Measurements from ENCODE around the gene CWC25. TPM values are rescaled to one million over a fixed set of nuclear protein-coding genes. Genes with fewer than 3 reads are reported as not detected.

The CWC25 gene
- total RNA-seq, 4 donors from 2014 or later: 9.1 to 26.2 (median 18.1) TPM

GRCh38 chr17:38850374-38850773 is 25.3 kb upstream of the CWC25 start:
- H3K4me1 ChIP-seq: no peaks in the 10 kb centered on the region
- no peak overlapping the region for H3K4me3 ChIP-seq
- intact Hi-C loops (cut with DNase I; ENCODE audit: low total_unique reads): no loop called here
- no peak for TF ChIP-seq POLR2A (IDR thresholded peaks at IDR 0.05)
- TF ChIP-seq, protein P1, sequence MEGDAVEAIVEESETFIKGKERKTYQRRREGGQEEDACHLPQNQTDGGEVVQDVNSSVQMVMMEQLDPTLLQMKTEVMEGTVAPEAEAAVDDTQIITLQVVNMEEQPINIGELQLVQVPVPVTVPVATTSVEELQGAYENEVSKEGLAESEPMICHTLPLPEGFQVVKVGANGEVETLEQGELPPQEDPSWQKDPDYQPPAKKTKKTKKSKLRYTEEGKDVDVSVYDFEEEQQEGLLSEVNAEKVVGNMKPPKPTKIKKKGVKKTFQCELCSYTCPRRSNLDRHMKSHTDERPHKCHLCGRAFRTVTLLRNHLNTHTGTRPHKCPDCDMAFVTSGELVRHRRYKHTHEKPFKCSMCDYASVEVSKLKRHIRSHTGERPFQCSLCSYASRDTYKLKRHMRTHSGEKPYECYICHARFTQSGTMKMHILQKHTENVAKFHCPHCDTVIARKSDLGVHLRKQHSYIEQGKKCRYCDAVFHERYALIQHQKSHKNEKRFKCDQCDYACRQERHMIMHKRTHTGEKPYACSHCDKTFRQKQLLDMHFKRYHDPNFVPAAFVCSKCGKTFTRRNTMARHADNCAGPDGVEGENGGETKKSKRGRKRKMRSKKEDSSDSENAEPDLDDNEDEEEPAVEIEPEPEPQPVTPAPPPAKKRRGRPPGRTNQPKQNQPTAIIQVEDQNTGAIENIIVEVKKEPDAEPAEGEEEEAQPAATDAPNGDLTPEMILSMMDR (IDR thresholded peaks at IDR 0.05): no peak
- no peaks in the 10 kb centered on the region for H3K27me3 ChIP-seq
- no peak overlapping the region for H3K27ac ChIP-seq
- DNase-seq: no peak
- no peaks in the 10 kb centered on the region for H3K36me3 ChIP-seq
- no peaks in the 10 kb centered on the region for H3K9me3 ChIP-seq

DNA sequence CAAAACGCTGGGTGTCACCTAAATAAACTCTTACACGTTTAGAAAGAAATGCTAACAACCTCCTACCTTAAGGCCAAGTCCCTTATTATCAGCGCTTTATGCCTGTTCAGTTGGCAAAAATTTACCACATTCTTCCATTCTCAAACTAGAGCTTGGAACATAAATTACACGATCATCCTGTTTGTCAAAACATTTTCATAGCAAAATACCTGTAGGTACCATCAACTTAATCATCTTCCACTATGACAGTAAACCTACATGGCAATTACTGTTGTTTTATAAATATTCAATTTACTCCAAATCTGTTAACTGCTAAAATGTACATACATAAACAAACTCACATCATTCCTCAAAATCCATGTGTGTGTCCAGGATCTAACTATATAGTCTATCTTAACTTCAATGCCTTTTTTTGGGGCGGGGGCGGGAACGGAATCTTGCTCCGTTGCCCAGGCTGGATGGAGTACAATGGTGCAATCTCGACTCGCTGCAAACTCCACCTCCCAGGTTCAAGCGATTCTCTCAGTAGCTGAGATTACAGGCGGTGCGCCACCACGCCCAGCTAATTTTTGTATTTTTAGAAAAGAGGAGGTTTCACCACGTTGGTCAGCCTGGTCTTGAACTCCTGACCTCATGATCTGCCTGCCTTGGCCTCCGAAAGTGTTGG is 24.0 kb upstream of the CWC25 start:
- H3K36me3 ChIP-seq: no peaks in the 10 kb centered on the region
- no peak for DNase-seq
- no peak overlapping the region for H3K27ac ChIP-seq
- no peaks in the 10 kb centered on the region for H3K27me3 ChIP-seq
- TF ChIP-seq, protein P1 (IDR thresholded peaks at IDR 0.05): no peak
- TF ChIP-seq POLR2A (IDR thresholded peaks at IDR 0.05): no peak
- no peaks in the 10 kb centered on the region for H3K9me3 ChIP-seq
- no peak overlapping the region for H3K4me3 ChIP-seq
- no peaks in the 10 kb centered on the region for H3K4me1 ChIP-seq
- intact Hi-C loops (cut with DNase I; ENCODE audit: low total_unique reads): no loop called here

DNA sequence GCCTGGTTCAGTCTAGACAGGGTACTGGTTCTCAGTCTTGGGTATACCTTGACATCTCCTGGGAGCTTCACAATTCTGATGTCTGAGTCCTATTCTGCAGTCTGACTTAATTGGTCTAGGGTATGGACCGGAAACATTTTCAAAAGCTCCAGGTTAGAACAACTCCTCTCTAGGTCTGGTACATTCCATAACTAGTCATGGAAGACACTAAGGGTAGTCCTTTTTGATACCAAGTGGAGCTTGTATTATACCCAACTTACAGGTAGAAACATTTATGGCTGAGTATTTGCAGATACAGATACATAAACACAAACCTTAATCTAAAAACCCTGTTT is 23.4 kb upstream of the CWC25 start:
- Histone ChIP-seq H3K27ac (no peak overlapping the region), H3K4me3 (no peak overlapping the region), H3K9me3 (no peaks in the 10 kb centered on the region), H3K27me3 (no peaks in the 10 kb centered on the region), H3K36me3 (no peaks in the 10 kb centered on the region), H3K4me1 (no peaks in the 10 kb centered on the region)
- intact Hi-C loops (cut with DNase I; ENCODE audit: low total_unique reads): no loop called here
- TF ChIP-seq POLR2A (IDR thresholded peaks at IDR 0.05): no peak
- TF ChIP-seq, protein P1 (IDR thresholded peaks at IDR 0.05): no peak
- no peak for DNase-seq

GRCh38 chr17:38844261-38844757 is 19.2 kb upstream of the CWC25 start:
- Histone ChIP-seq H3K4me3 (no peak overlapping the region), H3K36me3 (no peaks in the 10 kb centered on the region), H3K4me1 (no peaks in the 10 kb centered on the region), H3K27ac (no peak overlapping the region), H3K27me3 (no peaks in the 10 kb centered on the region), H3K9me3 (no peaks in the 10 kb centered on the region)
- DNase-seq: no peak
- TF ChIP-seq, protein P1 (IDR thresholded peaks at IDR 0.05): no peak
- no peak for TF ChIP-seq POLR2A (IDR thresholded peaks at IDR 0.05)
- intact Hi-C loops (cut with DNase I; ENCODE audit: low total_unique reads): no loop called here

GRCh38 chr17:38825762-38826247 is 684 bp upstream of the CWC25 start:
- TF ChIP-seq, protein P1 (IDR thresholded peaks at IDR 0.05): no peak
- no peak for TF ChIP-seq POLR2A (IDR thresholded peaks at IDR 0.05)
- Histone ChIP-seq H3K9me3 (no peaks in the 10 kb centered on the region), H3K27ac (peak overlapping the region; percentile 91 to 93), H3K4me3 (peak overlapping the region; percentile 76 to 81), H3K36me3 (no peaks in the 10 kb centered on the region), H3K4me1 (peaks cover 9 to 10% of the 10 kb centered on the region in 2 donors), H3K27me3 (no peaks in the 10 kb centered on the region)
- intact Hi-C loops (cut with DNase I; ENCODE audit: low total_unique reads): no loop called here
- peak in 1 of 2 donors; percentile 17 for DNase-seq
